HG03520 (cell line): ENCODE measurements around the gene LANCL2.
"Not testable (repeated sequence)": the region's sequence is repeated elsewhere in the genome, so short reads cannot be mapped to it uniquely, and the experiment has no call there.

Experiments used
- ATAC-seq: cut with Tn5 transposase; IDR thresholded peaks from one replicate; pipeline ENCODE4 v1.9.1; 2021; ENCODE audit warnings: mild to moderate bottlenecking, moderate library complexity; ENCODE audit not compliant: unreplicated experiment

The LANCL2 gene

GRCh38 chr7:55365205-55365674 is at the start of gene LANCL2:
Gene LANCL2, plus strand, starts transcription at chr7:55365337. Its CDS starts 689 bp downstream, at chr7:55366026.
- ATAC-seq = peak; percentile 34

GRCh38 chr7:55325371-55325792 is 39.8 kb upstream of the LANCL2 start:
- ATAC-seq = no peak

- no peak for ATAC-seq
Measured at GRCh38 chr7:55326081-55326835, 38.9 kb upstream of the LANCL2 start.

- no peak for ATAC-seq
Measured at GRCh38 chr7:55326945-55327626, 38.1 kb upstream of the LANCL2 start.

GRCh38 chr7:55335151-55335550 is 30.0 kb upstream of the LANCL2 start:
- ATAC-seq = no peak

- ATAC-seq = no peak
Measured at GRCh38 chr7:55335786-55336185, 29.4 kb upstream of the LANCL2 start.

- ATAC-seq = no peak
Measured at GRCh38 chr7:55336540-55336939, 28.6 kb upstream of the LANCL2 start.

- ATAC-seq = no peak
Measured at GRCh38 chr7:55339033-55340000, 25.8 kb upstream of the LANCL2 start.

GRCh38 chr7:55342216-55342871 is 22.8 kb upstream of the LANCL2 start:
- ATAC-seq = no peak

GRCh38 chr7:55343002-55343781 is 21.9 kb upstream of the LANCL2 start:
- no peak for ATAC-seq

- no peak for ATAC-seq
Measured at GRCh38 chr7:55343860-55344606, 21.1 kb upstream of the LANCL2 start.

- ATAC-seq = no peak
Measured at GRCh38 chr7:55344840-55345239, 20.3 kb upstream of the LANCL2 start.

GRCh38 chr7:55345292-55345691 is 19.8 kb upstream of the LANCL2 start:
- ATAC-seq = no peak

- no peak for ATAC-seq
Measured at GRCh38 chr7:55348502-55348901, 16.6 kb upstream of the LANCL2 start.

GRCh38 chr7:55349121-55349520 is 16.0 kb upstream of the LANCL2 start:
- ATAC-seq = no peak

- no peak for ATAC-seq
Measured at GRCh38 chr7:55350281-55350680, 14.9 kb upstream of the LANCL2 start.

GRCh38 chr7:55351263-55351662 is 13.9 kb upstream of the LANCL2 start:
- no peak for ATAC-seq

GRCh38 chr7:55352947-55353273 is 12.2 kb upstream of the LANCL2 start:
- ATAC-seq = not testable (repeated sequence)

- ATAC-seq = no peak
Measured at GRCh38 chr7:55360486-55360885, 4.7 kb upstream of the LANCL2 start.
